Measurements from ENCODE around the gene KCNIP4. TPM values are rescaled to one million over a fixed set of nuclear protein-coding genes. Genes with fewer than 3 reads are reported as not detected.

KCNIP4 gene
- polyA plus RNA-seq, 1 donor (not counting 4 experiments of a cell fraction or from before 2014, with no cell fraction given): 0.07 TPM

GRCh38 chr4:20724915-20725314 is 1223.7 kb downstream of the KCNIP4 start:
- dilution Hi-C loops (cut with MboI; ENCODE audit: extremely low pct_ligation_motif_present, low sequenced_read_pairs): no loop called here
- no peak for FAIRE-seq
- H3K4me2 ChIP-seq (ENCODE audit: control insufficient read depth, extremely low read depth, insufficient read depth, low read depth, low read length): no peak overlapping the region
- no peaks in the 10 kb centered on the region for H3K4me1 ChIP-seq (ENCODE audit: control insufficient read depth, extremely low read depth, insufficient read depth, low read length)
- no peak overlapping the region for H2AFZ ChIP-seq (ENCODE audit: control insufficient read depth, low read length)
- DNase-seq (ENCODE audit: low read depth, low spot score): no peak
- H3K9me3 ChIP-seq (ENCODE audit: control insufficient read depth, low read depth, low read length): peaks cover 5% of the 10 kb centered on the region
- no peak overlapping the region for H3K4me3 ChIP-seq (ENCODE audit: control insufficient read depth in 2 of 3, extremely low read depth in 1 of 3, insufficient read depth in 2 of 3, low read depth in 1 of 3, low read length in 3 of 3)
- no peak overlapping the region for H3K9ac ChIP-seq (ENCODE audit: control insufficient read depth, extremely low read depth, insufficient read depth, low read length)
- no peaks in the 10 kb centered on the region for H3K9me1 ChIP-seq (ENCODE audit: control insufficient read depth, extremely low read depth, insufficient read depth, low read length)
- H3K79me2 ChIP-seq (ENCODE audit: control insufficient read depth, insufficient read depth, low read length): no peaks in the 10 kb centered on the region
- no peaks in the 10 kb centered on the region for H4K20me1 ChIP-seq (ENCODE audit: control insufficient read depth, extremely low read depth, insufficient read depth, low read length)
- no peaks in the 10 kb centered on the region for H3K27me3 ChIP-seq (ENCODE audit: control insufficient read depth, extremely low read depth, insufficient read depth, low read length)
- no peak for TF ChIP-seq EZH2 (IDR thresholded peaks at IDR 0.05; ENCODE audit: low read length)
- H3K36me3 ChIP-seq (ENCODE audit: control insufficient read depth in 2 of 2, extremely low read depth in 1 of 2, insufficient read depth in 2 of 2, low read length in 2 of 2): peaks cover 0 to 5% of the 10 kb centered on the region in 2 experiments
- no peak overlapping the region for H3K27ac ChIP-seq (ENCODE audit: control insufficient read depth, insufficient read depth, low read length)

- no peak overlapping the region for H3K4me2 ChIP-seq (ENCODE audit: control insufficient read depth, extremely low read depth, insufficient read depth, low read depth, low read length)
- FAIRE-seq (no peak), DNase-seq (ENCODE audit: low read depth, low spot score) (no peak)
- TF ChIP-seq EZH2 (IDR thresholded peaks at IDR 0.05; ENCODE audit: low read length) (no peak), CTCF (optimal IDR thresholded peaks at IDR 0.05 in 1 of 3, IDR thresholded peaks at IDR 0.05 in 1 of 3, conservative IDR thresholded peaks at IDR 0.05 in 1 of 3; ENCODE audit: extremely low read depth in 1 of 3, insufficient read depth in 2 of 3, low read length in 3 of 3) (no peak)
- H3K9me3 ChIP-seq (ENCODE audit: control insufficient read depth, low read depth, low read length): peaks cover 5% of the 10 kb centered on the region
- no peaks in the 10 kb centered on the region for H3K9me1 ChIP-seq (ENCODE audit: control insufficient read depth, extremely low read depth, insufficient read depth, low read length)
- H4K20me1 ChIP-seq (ENCODE audit: control insufficient read depth, extremely low read depth, insufficient read depth, low read length): no peaks in the 10 kb centered on the region
- no peak overlapping the region for H2AFZ ChIP-seq (ENCODE audit: control insufficient read depth, low read length)
- H3K27me3 ChIP-seq (ENCODE audit: control insufficient read depth, extremely low read depth, insufficient read depth, low read length): no peaks in the 10 kb centered on the region
- H3K27ac ChIP-seq (ENCODE audit: control insufficient read depth, insufficient read depth, low read length): no peak overlapping the region
- no peaks in the 10 kb centered on the region for H3K79me2 ChIP-seq (ENCODE audit: control insufficient read depth, insufficient read depth, low read length)
- peaks cover 0 to 3% of the 10 kb centered on the region in 2 experiments for H3K36me3 ChIP-seq (ENCODE audit: control insufficient read depth in 2 of 2, extremely low read depth in 1 of 2, insufficient read depth in 2 of 2, low read length in 2 of 2)
- H3K9ac ChIP-seq (ENCODE audit: control insufficient read depth, extremely low read depth, insufficient read depth, low read length): no peak overlapping the region
- dilution Hi-C loops (cut with MboI; ENCODE audit: extremely low pct_ligation_motif_present, low sequenced_read_pairs): no loop called here
- H3K4me3 ChIP-seq (ENCODE audit: control insufficient read depth in 2 of 3, extremely low read depth in 1 of 3, insufficient read depth in 2 of 3, low read depth in 1 of 3, low read length in 3 of 3): no peak overlapping the region
- no peaks in the 10 kb centered on the region for H3K4me1 ChIP-seq (ENCODE audit: control insufficient read depth, extremely low read depth, insufficient read depth, low read length)
Measured at GRCh38 chr4:20723463-20723862, 1225.1 kb downstream of the KCNIP4 start.

GRCh38 chr4:20723019-20723418 is 1225.6 kb downstream of the KCNIP4 start:
- dilution Hi-C loops (cut with MboI; ENCODE audit: extremely low pct_ligation_motif_present, low sequenced_read_pairs): no loop called here
- Histone ChIP-seq H3K4me3 (ENCODE audit: control insufficient read depth in 2 of 3, extremely low read depth in 1 of 3, insufficient read depth in 2 of 3, low read depth in 1 of 3, low read length in 3 of 3) (no peak overlapping the region), H3K4me2 (ENCODE audit: control insufficient read depth, extremely low read depth, insufficient read depth, low read depth, low read length) (no peak overlapping the region), H3K27me3 (ENCODE audit: control insufficient read depth, extremely low read depth, insufficient read depth, low read length) (no peaks in the 10 kb centered on the region), H3K9me3 (ENCODE audit: control insufficient read depth, low read depth, low read length) (peaks cover 5% of the 10 kb centered on the region), H3K36me3 (ENCODE audit: control insufficient read depth in 2 of 2, extremely low read depth in 1 of 2, insufficient read depth in 2 of 2, low read length in 2 of 2) (peaks cover 0 to 3% of the 10 kb centered on the region in 2 experiments), H4K20me1 (ENCODE audit: control insufficient read depth, extremely low read depth, insufficient read depth, low read length) (no peaks in the 10 kb centered on the region), H3K79me2 (ENCODE audit: control insufficient read depth, insufficient read depth, low read length) (no peaks in the 10 kb centered on the region), H3K4me1 (ENCODE audit: control insufficient read depth, extremely low read depth, insufficient read depth, low read length) (no peaks in the 10 kb centered on the region), H3K9me1 (ENCODE audit: control insufficient read depth, extremely low read depth, insufficient read depth, low read length) (no peaks in the 10 kb centered on the region), H2AFZ (ENCODE audit: control insufficient read depth, low read length) (no peak overlapping the region), H3K27ac (ENCODE audit: control insufficient read depth, insufficient read depth, low read length) (no peak overlapping the region), H3K9ac (ENCODE audit: control insufficient read depth, extremely low read depth, insufficient read depth, low read length) (no peak overlapping the region)
- TF ChIP-seq CTCF (optimal IDR thresholded peaks at IDR 0.05 in 1 of 3, IDR thresholded peaks at IDR 0.05 in 1 of 3, conservative IDR thresholded peaks at IDR 0.05 in 1 of 3; ENCODE audit: extremely low read depth in 1 of 3, insufficient read depth in 2 of 3, low read length in 3 of 3): no peak
- DNase-seq (ENCODE audit: low read depth, low spot score) (no peak), FAIRE-seq (no peak)

All from keratinocyte (primary cell).